HepG2 (cell line): ENCODE results near the gene BBC3. TPM values are rescaled to one million over a fixed set of nuclear protein-coding genes. Genes with fewer than 3 reads are reported as not detected.

Experiments
- CREB1 ChIP-seq, 2 experiments: fragments of 450-650 bp in 1 of 2; IDR thresholded peaks; 2 replicates each; pipeline ENCODE4 v1.6.1; 2016 to 2017; ENCODE audit warnings: control low read depth in 1 of 2, mild to moderate bottlenecking in 1 of 2, missing compliant biosample characterization in 1 of 2, missing genetic modification characterization in 1 of 2
- EHMT2 ChIP-seq: fragments of 200-600 bp; sonication (generic); IDR thresholded peaks from 2 replicates; pipeline ENCODE4 v1.7.0; 2017; ENCODE audit warnings: antibody characterized with exemption, low read depth, low read length, borderline replicate concordance
- EZH2 ChIP-seq: conservative IDR thresholded peaks from 2 replicates; pipeline ENCODE4 v1.6.1; 2012; ENCODE audit warnings: mild to moderate bottlenecking, low read depth, low read length, moderate library complexity
- HBP1 ChIP-seq: IDR thresholded peaks from 2 replicates; pipeline ENCODE4 v1.6.1; 2016; ENCODE audit warnings: low read depth, control low read depth
- HIVEP1 ChIP-seq: sonication (generic); formaldehyde crosslinking; IDR thresholded peaks from 2 replicates; pipeline ENCODE4 v1.4.0; 2020; ENCODE audit warnings: mild to moderate bottlenecking, missing genetic modification reagents
- MYPOP ChIP-seq: sonication (generic); formaldehyde crosslinking; IDR thresholded peaks from 2 replicates; pipeline ENCODE4 v1.8.1; 2023; ENCODE audit warnings: mild to moderate bottlenecking, moderate library complexity, missing genetic modification reagents
- NR3C1 ChIP-seq: sonication (generic); formaldehyde crosslinking; IDR thresholded peaks from 2 replicates; pipeline ENCODE4 v1.4.0; 2020; ENCODE audit warnings: missing genetic modification reagents
- POLR2A ChIP-seq, 2 experiments: IDR thresholded peaks; 2 replicates each; pipeline ENCODE4 v1.6.1; 2011; ENCODE audit warnings: low read depth in 2 of 2, low read length in 2 of 2, mild to moderate bottlenecking in 1 of 2, moderate library complexity in 1 of 2; ENCODE audit not compliant: insufficient read depth in 1 of 2
- SOX13 ChIP-seq, 3 experiments: fragments of 450-650 bp in 1 of 3; sonication (generic) in 1 of 3; formaldehyde crosslinking in 1 of 3; IDR thresholded peaks in 2 of 3; conservative IDR thresholded peaks in 1 of 3; 2 replicates each; pipeline versions ENCODE4 v1.5.0 to v1.6.1; 2016 to 2020; ENCODE audit warnings: antibody characterized with exemption in 1 of 3, mild to moderate bottlenecking in 1 of 3, missing compliant biosample characterization in 1 of 3, missing genetic modification reagents in 1 of 3, moderate library complexity in 1 of 3
- SRSF1 ChIP-seq: fragments of 200-400 bp; formaldehyde crosslinking; optimal IDR thresholded peaks from 2 replicates; pipeline ENCODE3; 2017; ENCODE audit warnings: mild to moderate bottlenecking, low read depth, low read length, moderate library complexity
- TARDBP ChIP-seq: sonication (generic); formaldehyde crosslinking; IDR thresholded peaks from 2 replicates; pipeline ENCODE4 v1.8.0; 2022; ENCODE audit warnings: mild to moderate bottlenecking, missing genetic modification reagents
- TBX3 ChIP-seq: fragments of 450-650 bp; IDR thresholded peaks from 2 replicates; pipeline ENCODE4 v1.6.1; 2017; ENCODE audit warnings: antibody characterized with exemption, mild to moderate bottlenecking, inconsistent platforms, borderline replicate concordance
- TCF7 ChIP-seq: sonication (generic); IDR thresholded peaks from 2 replicates; pipeline ENCODE4 v1.6.1; 2016; ENCODE audit warnings: antibody characterized with exemption, low read depth
- ZBTB38 ChIP-seq: sonication (generic); formaldehyde crosslinking; IDR thresholded peaks from 2 replicates; pipeline ENCODE4 v1.5.1; 2020; ENCODE audit warnings: mild to moderate bottlenecking, missing genetic modification reagents
- ZMYM4 ChIP-seq: sonication (generic); formaldehyde crosslinking; IDR thresholded peaks from 2 replicates; pipeline ENCODE4 v1.8.1; 2023; ENCODE audit warnings: mild to moderate bottlenecking, missing genetic modification reagents
- ZNF318 ChIP-seq: sonication (generic); formaldehyde crosslinking; IDR thresholded peaks from 2 replicates; pipeline ENCODE4 v1.4.0; 2020; ENCODE audit warnings: mild to moderate bottlenecking, missing genetic modification reagents
- ZNF652 ChIP-seq: IDR thresholded peaks from 2 replicates; pipeline ENCODE4 v1.6.1; 2016; ENCODE audit warnings: low read depth, borderline replicate concordance
- ZNF749 ChIP-seq: sonication (generic); formaldehyde crosslinking; IDR thresholded peaks from 2 replicates; pipeline ENCODE4 v1.8.0; 2022; ENCODE audit warnings: mild to moderate bottlenecking, missing genetic modification reagents, moderate library complexity, borderline replicate concordance
- polyA plus RNA-seq, 8 experiments: library from polyadenylated mRNA; depleted of rRNA in 3 of 8; stranded (reverse) in 7 of 8; unstranded in 1 of 8; fragments of >200 nt; fragmentation: Illumina TruSeq in 4 of 8; extraction: Trizol in 4 of 8; gene quantifications; 2 replicates each; pipeline versions ENCODE4 v1.2.1 to v1.2.3, GENCODE V29; 2011 to 2016; ENCODE audit warnings: low read depth in 4 of 8, missing spikeins in 1 of 8, mixed read lengths in 1 of 8; ENCODE audit not compliant: insufficient read depth in 1 of 8
- total RNA-seq, 5 experiments: library from RNA; depleted of rRNA; stranded (reverse); fragments of >200 nt; fragmentation: Illumina TruSeq; extraction: Trizol; gene quantifications; 2 replicates each; pipeline ENCODE4 v1.2.3, GENCODE V29; 2016; ENCODE audit warnings: low read depth in 1 of 5

BBC3 gene
- total and polyA plus RNA-seq, 2 of the 13 experiments (the other 11 are each of a cell fraction or from before 2014, with no cell fraction given) = 6.1 to 8.8 TPM

- TF ChIP-seq ZNF318 (CRISPR knock-in tag) = no peak
- TF ChIP-seq ZBTB38 (CRISPR knock-in tag) = peak; percentile 77
- TF ChIP-seq SRSF1 = no peak
- no peak for TF ChIP-seq EZH2
- no peak for TF ChIP-seq EHMT2
- peak; percentile 43; the same call in 1 of the 2 replicates for TF ChIP-seq HBP1
- TF ChIP-seq POLR2A (IDR thresholded peaks at IDR 0.05; ENCODE audit: insufficient read depth in 1 of 2, low read depth in 2 of 2, low read length in 2 of 2) = no peak
- no peak for TF ChIP-seq NR3C1 (CRISPR knock-in tag)
- TF ChIP-seq TBX3 = peak; percentile 32; the same call in 1 of the 2 replicates
- peak; percentile 60 for TF ChIP-seq TARDBP (CRISPR knock-in tag)
- peak; percentile 96 for TF ChIP-seq HIVEP1
- peak; percentile 42; the same call in 1 of the 2 replicates for TF ChIP-seq ZNF652 (CRISPR knock-in tag)
- peak; percentile 96; the same call in 1 of the 2 replicates for TF ChIP-seq ZNF749
- TF ChIP-seq ZMYM4 (CRISPR knock-in tag) = peak; percentile 76; the same call in 1 of the 2 replicates
- TF ChIP-seq TCF7 = no peak
- peak; percentile 30; the same call in 1 of the 2 replicates for TF ChIP-seq CREB1 (IDR thresholded peaks at IDR 0.05)
- TF ChIP-seq CREB1 (CRISPR knock-in tag; IDR thresholded peaks at IDR 0.05) = no peak
- TF ChIP-seq SOX13 (IDR thresholded peaks at IDR 0.05) = no peak
- TF ChIP-seq SOX13 (CRISPR knock-in tag; conservative IDR thresholded peaks at IDR 0.05 in 1 of 2, IDR thresholded peaks at IDR 0.05 in 1 of 2) = peak in 1 of 2 experiments; percentile 54; a peak in 1 of 4 replicates
- peak; percentile 97 for TF ChIP-seq MYPOP (CRISPR knock-in tag)
Observed at GRCh38 chr19:47243776-47244547, 13.0 kb upstream of the BBC3 start (continued).
